ENCODE results near the gene KCNB1. TPM values are rescaled to one million over a fixed set of nuclear protein-coding genes. Genes with fewer than 3 reads are reported as not detected.

KCNB1 gene
- total RNA-seq, 1 donor from 2014 or later: 2.8 TPM

DNA sequence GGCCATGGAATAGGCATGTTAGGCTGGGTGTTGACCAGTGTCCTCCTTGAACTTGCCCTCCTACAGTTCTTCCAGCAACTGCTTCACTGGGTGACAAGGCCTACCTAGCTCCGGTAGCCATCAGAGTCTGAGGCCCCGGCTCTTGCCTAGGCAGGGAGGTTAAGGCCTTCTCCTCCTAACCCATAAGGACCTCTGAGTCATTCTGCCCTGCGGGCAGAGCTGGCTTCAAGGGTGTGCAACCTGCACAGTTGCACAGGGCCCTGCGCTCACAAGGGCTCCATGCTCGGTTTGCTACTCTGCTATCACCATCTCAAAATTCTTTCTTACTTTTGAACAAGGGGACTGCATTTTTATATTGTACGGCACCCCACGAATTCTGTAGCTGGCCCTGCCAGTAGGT, 17.9 kb downstream of the KCNB1 start:
- Mint-ChIP-seq H3K4me1 (peaks cover 7% of the 10 kb centered on the region), H3K9me3 (no peaks in the 10 kb centered on the region), H3K27me3 (ENCODE audit: low read depth) (peaks cover 4% of the 10 kb centered on the region), H3K27ac (ENCODE audit: unreplicated experiment) (no peak overlapping the region), H3K36me3 (ENCODE audit: low read depth) (no peaks in the 10 kb centered on the region), H3K4me3 (no peak overlapping the region)
- no peak for DNase-seq (ENCODE audit: low read depth, low spot score)
- TF ChIP-seq, protein P1, sequence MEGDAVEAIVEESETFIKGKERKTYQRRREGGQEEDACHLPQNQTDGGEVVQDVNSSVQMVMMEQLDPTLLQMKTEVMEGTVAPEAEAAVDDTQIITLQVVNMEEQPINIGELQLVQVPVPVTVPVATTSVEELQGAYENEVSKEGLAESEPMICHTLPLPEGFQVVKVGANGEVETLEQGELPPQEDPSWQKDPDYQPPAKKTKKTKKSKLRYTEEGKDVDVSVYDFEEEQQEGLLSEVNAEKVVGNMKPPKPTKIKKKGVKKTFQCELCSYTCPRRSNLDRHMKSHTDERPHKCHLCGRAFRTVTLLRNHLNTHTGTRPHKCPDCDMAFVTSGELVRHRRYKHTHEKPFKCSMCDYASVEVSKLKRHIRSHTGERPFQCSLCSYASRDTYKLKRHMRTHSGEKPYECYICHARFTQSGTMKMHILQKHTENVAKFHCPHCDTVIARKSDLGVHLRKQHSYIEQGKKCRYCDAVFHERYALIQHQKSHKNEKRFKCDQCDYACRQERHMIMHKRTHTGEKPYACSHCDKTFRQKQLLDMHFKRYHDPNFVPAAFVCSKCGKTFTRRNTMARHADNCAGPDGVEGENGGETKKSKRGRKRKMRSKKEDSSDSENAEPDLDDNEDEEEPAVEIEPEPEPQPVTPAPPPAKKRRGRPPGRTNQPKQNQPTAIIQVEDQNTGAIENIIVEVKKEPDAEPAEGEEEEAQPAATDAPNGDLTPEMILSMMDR (conservative IDR thresholded peaks at IDR 0.05): no peak

DNA sequence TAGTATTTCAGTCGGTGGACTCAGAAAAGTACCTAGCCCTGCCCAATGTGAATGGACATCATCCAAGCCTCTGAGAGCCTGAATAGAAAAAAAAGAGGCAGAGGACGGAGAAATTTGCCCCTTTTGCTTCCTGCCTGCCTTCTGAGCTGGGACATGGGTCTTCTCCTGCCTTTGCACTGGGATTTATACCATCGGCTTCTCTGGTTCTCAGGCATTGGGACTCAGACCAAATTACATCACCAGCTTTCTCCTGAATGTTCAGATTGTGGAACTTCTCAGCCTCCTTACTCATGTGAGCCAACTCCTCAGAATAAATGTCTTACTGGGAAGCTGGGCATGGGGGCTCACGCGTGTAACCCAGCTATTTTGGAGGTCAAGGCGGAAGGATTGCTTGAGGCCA, 19.8 kb downstream of the KCNB1 start:
- H3K9me3 Mint-ChIP-seq: no peaks in the 10 kb centered on the region
- peaks cover 12% of the 10 kb centered on the region for H3K4me1 Mint-ChIP-seq
- no peaks in the 10 kb centered on the region for H3K27me3 Mint-ChIP-seq (ENCODE audit: low read depth)
- TF ChIP-seq, protein P1 (conservative IDR thresholded peaks at IDR 0.05): no peak
- H3K27ac Mint-ChIP-seq (ENCODE audit: unreplicated experiment): no peak overlapping the region
- no peak overlapping the region for H3K4me3 Mint-ChIP-seq
- H3K36me3 Mint-ChIP-seq (ENCODE audit: low read depth): no peaks in the 10 kb centered on the region
- no peak for DNase-seq (ENCODE audit: low read depth, low spot score)

DNA sequence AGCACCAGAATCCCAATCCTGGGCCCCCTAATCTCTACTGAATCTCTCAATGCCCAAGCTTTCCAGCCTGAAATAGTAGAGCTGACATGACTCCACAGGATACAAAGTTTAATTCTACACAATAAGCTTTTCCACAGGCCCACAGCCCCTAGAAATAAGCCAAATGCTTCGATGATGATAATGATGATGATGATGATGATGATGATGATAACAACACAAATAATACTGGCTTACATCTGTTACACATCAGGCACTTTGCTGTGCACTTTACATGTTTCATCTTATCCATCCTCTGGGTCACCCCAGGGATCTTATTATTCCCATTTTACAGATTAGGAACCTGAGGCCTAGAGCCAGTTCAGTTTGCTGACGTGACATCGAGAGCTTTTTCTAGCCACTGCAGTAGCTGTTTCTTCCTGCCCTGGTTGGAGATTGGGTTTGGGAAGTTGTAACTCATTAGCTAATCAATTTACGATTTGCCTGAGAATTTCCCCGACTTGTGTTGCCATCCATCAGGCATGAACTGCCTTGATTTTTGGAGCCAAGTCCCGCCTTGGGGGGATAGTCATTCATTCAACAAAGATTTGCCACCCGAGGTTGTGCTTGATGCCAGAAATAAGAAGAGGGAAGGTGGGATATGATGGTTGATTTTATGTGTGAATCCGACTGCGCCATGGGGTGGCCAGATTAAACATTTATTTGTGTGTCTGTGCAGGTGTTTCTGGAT, 20.4 kb downstream of the KCNB1 start:
- no peaks in the 10 kb centered on the region for H3K36me3 Mint-ChIP-seq (ENCODE audit: low read depth)
- DNase-seq (ENCODE audit: low read depth, low spot score): no peak
- TF ChIP-seq, protein P1 (conservative IDR thresholded peaks at IDR 0.05): no peak
- no peaks in the 10 kb centered on the region for H3K27me3 Mint-ChIP-seq (ENCODE audit: low read depth)
- no peaks in the 10 kb centered on the region for H3K9me3 Mint-ChIP-seq
- H3K4me1 Mint-ChIP-seq: peaks cover 12% of the 10 kb centered on the region
- no peak overlapping the region for H3K27ac Mint-ChIP-seq (ENCODE audit: unreplicated experiment)
- no peak overlapping the region for H3K4me3 Mint-ChIP-seq

DNA sequence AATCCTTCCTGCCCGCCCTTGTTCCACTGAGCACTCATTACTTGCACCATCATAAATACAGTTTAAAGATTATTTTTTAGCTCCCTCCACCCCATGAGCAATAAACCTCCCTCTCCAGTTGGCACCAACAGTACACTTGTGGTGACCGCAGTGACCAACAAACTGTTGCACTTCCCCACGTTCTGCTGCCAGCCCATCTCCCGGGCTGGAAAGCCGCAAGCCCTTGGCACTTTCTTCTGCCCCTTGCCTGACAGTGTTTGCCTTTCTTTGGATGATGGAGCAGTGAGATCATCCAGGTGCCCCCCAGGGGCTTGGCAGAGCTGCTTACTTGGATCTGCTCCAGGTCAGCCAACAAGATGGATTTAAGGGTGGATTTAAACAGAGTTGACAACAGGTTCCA, 21.6 kb downstream of the KCNB1 start:
- no peaks in the 10 kb centered on the region for H3K9me3 Mint-ChIP-seq
- H3K4me3 Mint-ChIP-seq: no peak overlapping the region
- H3K4me1 Mint-ChIP-seq: peaks cover 12% of the 10 kb centered on the region
- TF ChIP-seq, protein P1 (conservative IDR thresholded peaks at IDR 0.05): no peak
- H3K36me3 Mint-ChIP-seq (ENCODE audit: low read depth): no peaks in the 10 kb centered on the region
- DNase-seq (ENCODE audit: low read depth, low spot score): no peak
- H3K27ac Mint-ChIP-seq (ENCODE audit: unreplicated experiment): no peak overlapping the region
- H3K27me3 Mint-ChIP-seq (ENCODE audit: low read depth): no peaks in the 10 kb centered on the region

DNA sequence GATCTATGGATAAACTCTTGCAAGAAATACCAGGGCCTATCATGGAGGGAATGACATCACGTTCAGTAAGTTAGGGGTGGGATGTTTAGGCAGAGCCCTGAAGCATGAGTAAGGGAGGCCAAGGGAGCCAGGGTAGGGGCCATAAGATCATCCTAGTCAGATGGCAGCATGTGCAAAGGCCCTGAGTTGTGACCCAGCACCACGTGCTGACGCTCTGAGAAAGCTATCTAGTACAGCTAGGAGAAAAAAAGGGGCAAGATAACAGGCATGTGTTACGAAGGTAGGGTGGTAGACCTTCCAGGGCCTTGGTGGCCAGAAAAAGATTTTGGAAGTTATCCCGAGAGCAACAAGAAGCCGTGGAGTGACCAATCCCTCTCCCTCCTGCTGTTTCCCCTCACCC, 22.3 kb downstream of the KCNB1 start:
- DNase-seq (ENCODE audit: low read depth, low spot score): no peak
- TF ChIP-seq, protein P1 (conservative IDR thresholded peaks at IDR 0.05): no peak
- H3K36me3 Mint-ChIP-seq (ENCODE audit: low read depth): no peaks in the 10 kb centered on the region
- no peaks in the 10 kb centered on the region for H3K27me3 Mint-ChIP-seq (ENCODE audit: low read depth)
- peaks cover 12% of the 10 kb centered on the region for H3K4me1 Mint-ChIP-seq
- no peak overlapping the region for H3K27ac Mint-ChIP-seq (ENCODE audit: unreplicated experiment)
- no peak overlapping the region for H3K4me3 Mint-ChIP-seq
- no peaks in the 10 kb centered on the region for H3K9me3 Mint-ChIP-seq

Data from neural crest cell (in vitro differentiated cells).